GOT3 (cell line): Measurements from ENCODE around the gene TMEM61.
A peak's percentile ranks its signal among the peaks of the same experiment; 100 is the strongest.
"Not testable (repeated sequence)": the region's sequence is repeated elsewhere in the genome, so short reads cannot be mapped to it uniquely, and the experiment has no call there.

Source experiments
- DNase-seq: peaks from one replicate; lab custom pipeline; 2025; ENCODE audit warnings: mixed read lengths; lab: John Stamatoyannopoulos, UW

The TMEM61 gene

DNA sequence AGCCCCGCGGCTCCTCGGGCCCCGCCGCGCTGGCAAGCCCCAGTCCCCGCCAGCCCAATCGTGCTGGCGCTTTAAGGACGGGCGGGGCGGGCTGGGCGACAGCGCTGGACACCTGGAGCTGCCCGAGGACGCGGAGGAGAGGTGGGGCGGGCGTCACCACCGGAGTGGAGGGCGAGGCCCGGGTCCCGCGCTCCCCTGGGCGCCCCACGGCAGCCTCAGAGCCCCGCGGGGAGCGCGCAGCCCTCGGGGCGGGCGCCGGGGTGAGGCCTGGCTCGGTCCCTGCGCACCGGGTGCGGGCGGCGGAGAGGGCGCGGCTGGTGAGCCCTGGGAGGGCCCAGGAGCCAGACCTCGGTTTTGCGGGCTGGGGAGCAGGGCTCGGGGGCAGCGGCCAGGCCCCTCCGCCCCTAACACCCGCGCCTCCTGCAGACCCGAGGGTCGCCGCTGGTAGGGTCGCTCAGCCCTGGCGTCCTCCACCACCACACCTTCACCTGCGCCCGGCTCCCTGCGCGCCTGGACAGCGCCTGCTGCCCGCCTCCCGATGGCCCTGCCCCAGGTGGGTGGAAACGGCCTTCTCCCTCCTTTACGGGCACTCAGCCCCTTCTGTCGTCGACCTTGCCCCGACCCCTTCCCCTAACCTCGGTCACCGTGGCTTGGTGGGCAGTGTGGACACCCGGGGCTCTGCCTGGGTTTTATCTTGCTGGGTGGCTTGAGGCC, at the start of gene TMEM61:
Gene TMEM61 (plus strand): TSS at position 101 of the 714 bp plus-strand sequence. CDS start 438 bp downstream, at position 539.
- no peak for DNase-seq

DNA sequence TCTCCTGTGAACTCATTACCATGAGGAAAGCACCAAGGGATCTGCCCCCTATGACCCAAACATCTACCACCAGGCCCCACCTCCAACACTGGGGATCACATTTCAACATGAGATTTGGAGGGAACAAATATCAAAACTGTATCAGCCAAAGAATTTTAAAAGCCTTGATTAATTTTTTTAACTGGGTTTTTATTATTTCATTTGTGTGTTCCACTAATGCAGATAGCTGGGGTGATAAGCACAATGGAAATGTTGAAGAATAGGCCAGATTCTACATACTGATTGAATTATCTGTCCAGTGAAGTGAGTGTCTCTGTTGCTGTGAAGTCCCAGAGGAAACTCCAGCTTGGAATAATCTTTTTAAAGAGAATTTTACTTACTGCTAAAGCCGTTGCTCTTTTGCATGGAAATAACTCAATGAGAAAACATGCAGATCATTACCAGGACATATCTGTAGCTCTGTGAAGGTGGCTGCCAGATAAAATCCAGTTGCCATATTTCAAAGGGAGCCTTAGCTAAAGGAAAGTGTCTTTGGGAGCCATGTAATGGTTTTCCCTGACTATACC, 49.1 kb upstream of the TMEM61 start:
- no peak for DNase-seq

DNA sequence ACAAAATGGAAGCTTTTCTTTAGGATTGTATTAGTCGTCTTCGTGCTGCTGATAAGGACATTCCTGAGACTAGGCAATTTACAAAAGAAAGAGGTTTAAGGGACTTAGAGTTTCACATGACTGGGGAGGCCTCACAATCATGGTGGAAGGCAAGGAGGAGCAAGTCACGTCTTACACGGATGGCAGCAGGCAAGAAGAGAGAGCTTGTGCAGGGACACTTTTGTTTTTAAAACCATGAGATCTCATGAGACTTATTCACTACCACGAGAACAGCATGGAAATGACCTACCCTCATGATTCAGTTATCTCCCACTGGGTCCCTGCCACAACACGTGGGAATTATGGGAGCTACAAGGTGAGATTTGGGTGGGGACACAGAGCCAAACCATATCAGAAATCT, 46.3 kb upstream of the TMEM61 start:
- DNase-seq, result not testable (repeated sequence)

DNA sequence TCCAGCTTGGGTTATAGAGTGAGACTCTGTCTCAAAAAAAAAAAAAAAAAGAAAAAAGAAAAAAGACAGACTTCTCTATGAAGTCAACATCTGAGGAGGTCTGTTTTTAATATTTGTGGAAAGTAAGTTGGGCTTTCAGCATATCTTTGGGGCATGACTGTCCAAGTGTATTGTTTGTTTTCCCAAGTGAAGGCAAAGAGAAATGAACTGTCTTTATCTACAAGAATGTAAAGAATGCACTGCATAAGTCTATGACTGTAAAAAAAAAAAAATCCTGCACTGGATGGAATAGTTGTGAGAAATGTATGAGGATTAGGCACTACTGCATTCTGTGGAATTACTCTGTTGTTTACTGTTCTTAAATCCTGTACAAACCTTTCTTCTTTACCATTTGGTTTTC, 45.6 kb upstream of the TMEM61 start:
- no peak for DNase-seq

DNA sequence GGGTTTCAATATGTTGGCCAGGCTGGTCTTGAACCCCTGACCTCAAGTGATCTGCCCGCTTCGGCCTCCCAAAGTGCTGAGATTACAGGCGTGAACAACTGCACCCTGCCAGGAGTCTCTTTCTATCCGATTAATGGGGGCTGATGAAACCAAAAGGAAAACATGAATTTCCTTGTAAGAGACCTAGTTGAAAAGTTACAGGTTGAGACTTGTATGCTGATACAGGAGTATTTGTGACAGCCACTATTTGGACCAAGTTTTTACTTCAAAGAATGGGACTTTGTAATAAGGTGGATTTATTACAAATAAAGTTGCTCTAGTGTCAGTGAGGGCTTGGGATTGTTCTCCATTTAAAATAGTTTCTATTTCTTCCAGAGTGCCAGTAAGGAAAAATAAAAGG, 43.6 kb upstream of the TMEM61 start:
- no peak for DNase-seq

DNA sequence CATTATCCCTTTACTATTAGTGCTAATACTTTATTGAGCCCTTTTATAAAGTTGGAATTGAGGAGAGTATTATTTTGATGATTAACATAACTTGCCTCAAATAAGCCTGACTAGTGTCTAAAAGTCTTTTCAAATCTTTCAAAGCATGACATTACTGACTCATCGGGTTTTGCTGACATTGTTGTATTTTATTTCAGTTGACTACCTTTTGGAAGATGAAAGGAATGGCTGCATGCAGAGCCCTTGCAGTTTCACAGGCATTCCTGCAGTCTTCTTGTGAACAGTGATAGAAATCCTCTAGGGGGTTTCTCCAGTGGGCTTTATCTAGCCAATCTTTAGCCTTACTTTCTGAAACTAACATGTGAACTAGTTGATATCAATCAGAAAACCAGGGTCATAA, 43.0 kb upstream of the TMEM61 start:
- no peak for DNase-seq

DNA sequence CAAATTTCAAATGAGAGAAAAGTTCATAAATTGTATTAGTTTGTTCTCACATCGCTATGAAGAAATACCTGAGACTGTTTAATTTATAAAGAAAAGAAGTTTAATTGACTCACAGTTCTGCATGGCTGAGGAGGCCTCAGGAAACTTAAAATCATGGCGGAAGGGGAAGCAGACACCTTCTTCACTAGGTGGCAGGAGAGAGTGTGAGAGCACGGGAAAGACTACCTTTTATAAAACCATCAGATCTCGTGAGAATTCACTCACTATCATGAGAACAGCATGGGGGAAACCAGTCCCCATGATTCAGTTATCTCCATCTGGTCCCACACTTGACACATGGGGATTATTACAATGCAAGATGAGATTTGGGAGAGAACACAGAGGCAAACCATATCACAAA, 41.5 kb upstream of the TMEM61 start:
- DNase-seq, result not testable (repeated sequence)

DNA sequence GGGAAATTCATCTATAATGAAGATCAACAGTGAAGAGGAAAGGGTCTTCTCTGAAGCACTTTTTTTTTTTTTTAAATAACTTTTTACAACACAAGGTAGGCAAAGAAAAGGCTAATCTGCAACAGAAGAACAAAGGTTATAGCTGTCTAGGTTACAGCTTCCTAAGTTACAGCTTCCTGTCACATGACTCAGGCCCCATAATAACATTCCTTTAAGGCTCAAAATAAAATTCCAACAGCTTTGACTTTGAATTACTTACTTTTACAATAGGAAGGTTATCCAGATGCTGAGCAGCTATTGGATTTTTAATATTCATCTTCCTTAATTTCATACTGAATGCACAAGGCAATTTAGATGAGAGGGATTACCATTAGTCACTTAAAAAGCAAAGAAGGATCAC, 40.4 kb upstream of the TMEM61 start:
- no peak for DNase-seq

DNA sequence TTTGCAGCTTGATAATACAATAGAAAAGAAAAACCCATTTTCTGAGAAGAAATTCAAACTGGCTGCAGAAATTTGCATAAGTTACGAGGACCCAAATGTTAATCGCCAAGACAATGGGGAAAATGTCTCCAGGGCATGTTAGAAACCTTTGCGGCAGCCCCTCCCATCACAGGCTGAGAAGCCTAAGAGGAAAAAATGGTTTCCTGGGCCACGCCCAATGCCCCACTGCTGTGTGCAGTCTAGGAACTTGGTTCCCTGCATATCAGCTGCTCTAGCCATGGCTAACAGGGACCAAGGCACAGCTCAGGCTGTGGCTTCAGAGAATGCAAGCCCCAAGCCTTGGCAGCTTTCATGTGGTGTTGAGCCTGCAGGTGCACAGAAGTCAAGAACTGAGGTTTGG, 37.5 kb upstream of the TMEM61 start:
- DNase-seq, result no peak

DNA sequence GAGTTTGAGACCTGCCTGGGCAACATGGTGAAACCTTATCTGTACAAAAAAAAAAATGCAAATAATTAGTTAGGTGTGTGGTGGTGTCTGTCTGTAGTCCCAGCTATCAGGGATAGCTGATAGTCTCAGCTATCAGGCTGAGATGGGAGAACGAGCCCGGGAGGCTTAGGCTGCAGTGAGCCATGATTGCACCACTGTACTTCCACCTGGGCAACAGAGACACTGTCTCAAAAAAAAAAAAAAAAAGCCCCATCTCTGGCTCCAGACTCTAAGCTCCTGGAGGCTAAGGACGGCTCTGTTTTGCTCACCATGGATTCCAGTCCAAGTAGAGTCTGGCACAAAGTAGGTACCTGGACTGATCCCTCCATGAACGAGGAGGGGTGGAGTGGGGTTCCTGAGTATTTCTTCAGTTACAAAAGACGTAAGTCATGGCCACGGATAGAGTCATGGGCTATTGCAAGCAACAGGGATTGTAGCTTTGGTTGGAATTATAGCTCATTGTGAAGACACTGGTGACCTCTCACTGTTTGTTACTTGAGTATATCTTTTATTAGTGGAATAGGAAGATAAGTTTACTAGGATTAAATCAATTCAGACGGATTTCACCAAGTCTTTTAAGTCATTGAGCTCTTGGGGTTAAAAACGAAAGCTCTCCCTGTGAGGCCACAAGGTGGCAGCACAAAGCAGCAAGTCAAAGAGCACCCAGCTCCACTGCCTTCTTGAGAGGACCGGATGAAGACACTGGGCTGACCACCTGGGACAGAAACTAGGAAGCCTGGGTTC, 35.6 kb upstream of the TMEM61 start:
- DNase-seq, result no peak

DNA sequence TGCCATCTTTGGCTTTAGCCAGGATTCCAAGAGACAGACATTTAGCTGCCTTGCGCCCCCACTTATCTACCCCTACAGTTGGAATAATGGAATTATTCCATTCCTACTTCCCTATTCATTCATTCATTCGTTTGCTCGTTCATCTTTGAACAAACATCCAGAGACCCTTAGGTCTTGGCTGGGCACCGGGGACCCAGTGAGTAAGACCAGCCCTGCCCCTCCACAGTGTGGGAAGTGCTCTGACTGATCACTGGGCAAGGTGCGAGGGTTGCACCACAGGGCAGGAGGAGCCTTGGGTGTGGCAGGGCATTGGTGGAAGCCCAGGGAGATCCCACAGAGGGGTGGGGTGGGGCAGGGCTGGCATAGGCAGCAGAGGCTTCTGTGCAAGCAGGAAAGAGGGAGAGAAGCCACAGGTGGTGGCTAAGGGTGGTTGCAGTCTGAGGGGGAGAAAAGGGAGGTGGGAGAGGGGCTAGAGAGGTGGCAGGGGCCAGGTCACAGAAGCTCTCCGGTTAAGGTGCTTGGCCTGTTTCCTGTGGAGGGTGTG, 35.0 kb upstream of the TMEM61 start:
- DNase-seq, result no peak

DNA sequence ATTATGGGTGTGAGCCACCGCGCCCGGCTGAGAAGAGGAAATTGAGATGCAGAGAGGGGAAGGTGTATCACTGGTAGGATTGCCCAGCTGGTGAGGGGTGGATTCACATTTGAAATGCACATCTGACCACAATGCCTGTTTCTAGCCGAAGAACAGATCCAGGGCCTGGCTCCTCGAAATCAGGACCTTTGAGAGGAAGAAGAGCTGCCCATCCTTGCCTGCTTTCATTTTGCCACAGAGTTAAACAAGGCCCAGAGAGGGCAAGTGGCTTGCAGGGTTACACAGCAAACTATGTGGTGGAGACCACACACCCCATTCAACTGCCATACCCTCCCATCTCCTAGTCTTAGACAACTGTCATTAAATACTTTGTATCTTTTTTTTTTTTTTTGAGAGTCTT, 32.9 kb upstream of the TMEM61 start:
- no peak for DNase-seq

DNA sequence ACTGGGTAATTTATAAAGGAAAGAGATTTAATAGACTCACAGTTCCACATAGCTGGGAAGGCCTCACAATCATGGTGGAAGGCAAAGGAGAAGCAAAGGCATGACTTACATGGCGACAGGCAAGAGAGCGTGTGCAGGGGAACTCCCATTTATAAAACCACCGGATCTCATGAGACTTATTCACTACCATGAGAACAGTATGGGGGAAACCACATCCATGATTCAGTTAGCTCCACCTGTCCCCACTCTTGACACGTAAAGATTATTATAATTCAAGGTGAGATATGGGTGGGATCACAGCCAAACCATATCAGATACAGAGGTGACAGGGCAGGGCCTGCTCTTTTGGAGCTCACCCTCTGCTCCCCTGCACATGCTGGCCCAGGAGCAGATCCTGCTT, 31.4 kb upstream of the TMEM61 start:
- no peak for DNase-seq

DNA sequence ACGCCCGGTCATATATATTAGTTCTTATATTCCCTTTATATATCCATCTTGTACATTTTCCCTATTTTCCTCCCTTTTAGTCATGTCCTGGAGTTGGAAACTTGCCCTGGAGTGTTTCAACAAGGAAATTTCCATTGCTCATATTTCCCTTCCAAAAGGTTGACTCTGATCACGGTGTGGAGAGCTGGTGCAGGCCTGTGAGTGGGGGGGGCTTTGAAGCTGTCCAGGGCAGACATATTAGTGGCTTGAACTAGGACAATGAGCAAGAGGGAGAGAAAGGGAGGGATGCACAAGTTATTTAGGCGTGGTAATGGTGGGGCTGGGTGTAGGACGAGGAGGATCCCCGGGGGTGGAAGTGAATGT, 30.4 kb upstream of the TMEM61 start:
- no peak for DNase-seq

DNA sequence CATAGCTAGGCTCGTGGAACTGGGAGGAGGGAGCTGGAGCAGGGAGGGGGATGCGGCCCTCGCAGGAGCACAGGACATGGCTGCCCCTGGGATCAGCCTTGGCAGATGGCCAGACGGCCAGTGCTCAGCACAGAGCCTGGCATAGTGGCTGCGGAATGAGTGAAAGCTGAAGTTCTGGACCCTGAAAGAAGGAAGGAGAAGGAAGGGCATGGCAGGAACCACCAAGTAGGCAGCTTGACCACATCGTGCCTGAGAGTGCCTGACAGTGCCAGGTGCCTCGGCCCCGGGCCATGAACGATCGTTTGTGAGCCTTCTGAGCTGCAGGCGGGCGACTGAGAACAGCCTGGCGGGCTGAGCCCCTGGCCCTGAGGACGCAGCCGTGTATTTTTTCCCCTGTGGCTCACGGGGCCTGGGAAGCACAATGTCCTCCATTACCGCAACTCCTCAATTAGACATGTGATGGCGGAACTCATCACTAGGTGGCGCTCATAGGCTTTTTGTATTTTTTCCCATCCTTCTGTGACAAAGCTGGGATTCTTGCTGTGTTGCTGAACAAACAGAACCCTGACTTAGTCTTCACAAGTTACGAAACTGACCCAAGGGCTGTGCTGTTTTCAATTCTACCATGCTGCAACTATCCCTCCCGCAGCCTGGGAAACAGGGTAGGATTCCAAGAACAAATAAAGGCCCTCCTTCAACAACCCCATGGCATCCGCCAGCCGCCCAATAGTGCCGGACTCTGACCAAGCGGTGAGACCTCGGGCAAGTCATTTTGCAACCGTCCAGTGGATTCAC, 29.9 kb upstream of the TMEM61 start:
- peak; percentile 42 for DNase-seq

DNA sequence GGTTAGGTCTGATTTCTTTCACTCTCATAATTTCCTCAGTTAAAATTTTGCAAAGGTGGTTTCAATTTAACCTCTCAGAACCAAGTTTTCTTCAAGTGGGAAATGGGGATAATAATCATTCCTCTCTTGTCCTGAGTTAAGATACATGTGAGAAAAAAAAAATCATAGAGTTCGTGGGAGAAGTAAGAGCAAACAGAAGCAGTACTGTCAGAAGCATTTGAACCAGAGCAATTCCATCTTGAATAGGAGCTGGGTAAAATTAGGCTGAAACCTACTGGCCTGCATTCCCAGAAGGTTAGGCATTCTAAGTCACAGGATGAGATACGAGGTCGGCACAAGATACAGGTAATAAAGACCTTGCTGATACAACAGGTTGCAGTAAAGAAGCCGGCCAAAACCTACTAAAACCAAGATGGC, 28.6 kb upstream of the TMEM61 start:
- no peak for DNase-seq

DNA sequence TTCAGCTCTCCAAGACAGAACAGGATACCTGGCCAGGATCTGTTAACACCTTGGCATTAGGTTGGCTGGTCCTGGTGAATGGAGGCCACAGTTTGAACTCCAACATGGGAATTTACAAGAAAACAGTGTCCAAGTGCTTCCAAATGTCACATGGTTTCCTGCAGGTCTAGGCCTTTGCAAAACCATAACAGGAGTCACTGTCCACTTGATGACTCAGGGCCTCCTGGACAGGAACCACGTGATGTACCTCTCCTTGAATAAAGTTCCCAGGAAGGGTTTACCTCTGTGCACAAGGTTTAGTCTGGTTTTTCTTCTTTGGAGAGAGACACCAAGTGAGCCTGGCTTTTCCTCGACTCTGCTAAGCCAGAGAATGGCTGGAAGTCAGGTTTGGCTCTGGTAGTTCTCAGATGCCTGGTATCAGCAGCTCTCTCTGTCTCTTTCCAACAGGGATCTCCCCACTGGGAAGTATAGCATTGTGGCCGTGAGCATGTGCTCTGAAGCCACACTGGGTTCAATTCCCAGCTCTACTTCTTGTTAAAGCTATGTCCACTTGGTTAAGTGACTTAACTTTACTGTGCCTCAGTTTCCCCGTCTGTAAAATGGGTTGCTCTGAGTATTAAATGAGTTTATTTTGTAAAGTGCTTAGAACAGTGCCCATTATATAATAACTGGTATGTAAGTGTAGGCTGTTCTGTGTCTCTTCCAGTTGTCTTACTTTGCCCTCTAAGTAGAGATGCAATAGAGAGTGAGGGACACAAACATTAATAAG, 27.3 kb upstream of the TMEM61 start:
- DNase-seq, result no peak

DNA sequence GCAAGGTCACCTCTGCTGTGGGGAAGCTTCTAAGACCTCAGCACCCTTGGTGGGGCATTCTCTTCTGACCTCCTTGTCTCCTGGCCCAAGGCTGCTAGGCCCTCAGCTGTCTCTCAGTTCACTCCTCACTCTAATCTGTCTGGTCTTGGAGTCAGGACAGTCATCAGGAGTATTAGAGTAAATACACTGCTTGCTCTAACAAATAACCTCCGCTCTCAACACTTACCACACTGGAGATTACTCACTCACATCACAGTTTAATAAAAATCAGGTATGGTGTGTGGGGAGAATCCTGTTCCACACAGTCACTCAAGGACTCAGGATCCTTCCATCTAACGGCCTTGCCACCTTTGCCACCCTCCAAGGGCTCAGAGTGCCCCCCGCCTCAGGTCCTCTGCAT, 26.6 kb upstream of the TMEM61 start:
- DNase-seq, result no peak

DNA sequence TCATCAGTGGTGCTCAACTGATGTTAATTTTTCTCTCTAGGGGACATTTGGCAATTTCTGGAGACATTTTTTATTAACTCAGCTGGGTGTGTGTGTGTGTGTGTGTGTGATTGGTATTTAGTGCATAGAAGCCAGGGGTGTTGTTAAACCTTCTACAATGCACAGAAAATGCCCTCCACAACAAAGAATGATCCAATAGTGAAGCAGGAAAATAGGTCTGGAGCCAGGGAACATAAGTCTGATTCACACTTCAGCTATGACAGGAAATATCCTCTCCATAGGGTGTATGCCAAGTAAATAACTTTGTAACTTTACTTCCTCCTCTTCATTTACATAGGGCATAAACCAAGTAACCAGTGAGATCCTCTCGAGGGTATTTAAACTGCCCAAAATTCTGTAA, 25.1 kb upstream of the TMEM61 start:
- no peak for DNase-seq

DNA sequence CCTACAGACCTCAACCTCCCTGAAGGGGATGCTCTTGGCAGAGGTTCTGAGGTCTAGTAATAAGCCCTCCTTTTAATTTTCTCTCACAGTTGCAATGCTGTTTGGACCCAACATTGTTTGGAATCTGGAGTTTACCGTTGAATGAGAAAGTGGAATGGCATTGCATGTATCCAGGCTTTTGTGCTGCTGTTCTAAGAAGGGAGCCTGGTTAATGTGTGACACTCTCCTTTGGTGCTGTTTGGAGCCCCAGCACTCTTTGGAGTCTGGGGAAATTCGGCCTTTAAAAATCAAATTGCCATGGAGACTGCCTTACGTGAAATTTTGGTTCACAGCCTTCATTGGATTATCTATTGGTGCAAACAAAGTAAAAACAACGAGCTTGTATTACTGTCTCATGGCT, 23.7 kb upstream of the TMEM61 start:
- no peak for DNase-seq

DNA sequence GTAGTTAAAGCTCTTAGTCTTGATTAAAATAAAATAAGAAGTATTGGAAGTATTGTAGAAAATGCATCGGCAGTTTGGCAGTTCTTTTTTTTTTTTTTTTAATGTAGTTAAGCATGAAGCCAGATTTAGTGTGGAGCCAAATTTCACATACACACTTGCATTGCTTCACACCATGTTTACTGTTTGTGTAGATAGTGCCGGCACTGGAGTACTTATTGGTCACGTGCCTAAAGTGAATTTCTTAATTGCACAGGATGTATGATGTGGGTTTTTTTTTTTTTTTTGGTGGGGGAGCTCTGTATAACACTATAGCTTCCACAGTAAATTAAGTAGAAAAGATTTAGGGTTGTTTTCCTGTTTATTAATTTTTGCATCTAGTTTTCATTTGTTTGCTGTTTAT, 21.2 kb upstream of the TMEM61 start:
- DNase-seq, result no peak
